ENCODE measurements around the gene KRT20.

KRT20 gene

DNA sequence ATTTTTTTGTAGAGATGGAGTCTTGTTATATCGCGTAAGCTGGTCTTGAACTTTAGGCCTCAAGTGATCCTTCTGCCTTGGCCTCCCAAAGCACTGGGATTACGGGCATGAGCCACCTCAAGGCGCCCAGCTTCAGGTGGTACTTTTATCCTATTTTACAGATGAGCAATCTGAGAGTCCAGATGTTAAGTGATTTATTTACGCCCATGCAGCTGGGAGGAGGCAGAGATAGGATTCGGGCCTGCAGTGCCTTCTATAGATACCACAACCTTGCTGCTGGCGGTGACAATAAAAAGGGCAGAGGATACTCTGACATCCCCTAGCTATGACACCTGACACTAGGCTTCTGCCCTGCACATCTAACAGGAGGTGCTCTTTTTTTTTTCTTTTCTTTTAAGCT lies 13.7 kb downstream of the KRT20 start:
- H3K27me3 ChIP-seq (replicated peaks; ENCODE audit: insufficient read depth, low read length), result no peaks in the 10 kb centered on the region
- no peaks in the 10 kb centered on the region for H3K36me3 ChIP-seq (replicated peaks; ENCODE audit: insufficient read depth, low read length)
- no peak overlapping the region for H3K4me2 ChIP-seq (ENCODE audit: low read depth, low read length)
- no peaks in the 10 kb centered on the region for H3K79me2 ChIP-seq (ENCODE audit: low read length)
- H3K9ac ChIP-seq (ENCODE audit: low read length), result no peak overlapping the region
- no peak overlapping the region for H2AFZ ChIP-seq (ENCODE audit: low read length)
- no peak overlapping the region for H3K4me3 ChIP-seq (ENCODE audit: low read length)
- no peaks in the 10 kb centered on the region for H3K9me2 ChIP-seq (replicated peaks; ENCODE audit: insufficient read depth, low read length)
- no peaks in the 10 kb centered on the region for H3K4me1 ChIP-seq (ENCODE audit: low read length)
- no peak for DNase-seq
- no peaks in the 10 kb centered on the region for H3K9me3 ChIP-seq (replicated peaks; ENCODE audit: insufficient read depth, low read length)
- TF ChIP-seq EZH2 (optimal IDR thresholded peaks at IDR 0.05; ENCODE audit: low read depth, low read length), result no peak
- no peak for TF ChIP-seq EZH2phosphoT487 (IDR thresholded peaks at IDR 0.05; ENCODE audit: low read length)
- TF ChIP-seq CTCF (IDR thresholded peaks at IDR 0.05; ENCODE audit: low read length), result no peak
- H4K20me1 ChIP-seq (ENCODE audit: insufficient read depth, low read length), result no peaks in the 10 kb centered on the region
- H3F3A ChIP-seq (ENCODE audit: insufficient read depth, low read length), result no peaks in the 10 kb centered on the region
- H3K27ac ChIP-seq (ENCODE audit: low read length), result no peak overlapping the region

- no peak for DNase-seq
- Histone ChIP-seq H3K27me3 (replicated peaks; ENCODE audit: insufficient read depth, low read length) (no peaks in the 10 kb centered on the region), H3K4me2 (ENCODE audit: low read depth, low read length) (no peak overlapping the region)
Measured at GRCh38 chr17:40870136-40870535, 14.9 kb downstream of the KRT20 start.

DNA sequence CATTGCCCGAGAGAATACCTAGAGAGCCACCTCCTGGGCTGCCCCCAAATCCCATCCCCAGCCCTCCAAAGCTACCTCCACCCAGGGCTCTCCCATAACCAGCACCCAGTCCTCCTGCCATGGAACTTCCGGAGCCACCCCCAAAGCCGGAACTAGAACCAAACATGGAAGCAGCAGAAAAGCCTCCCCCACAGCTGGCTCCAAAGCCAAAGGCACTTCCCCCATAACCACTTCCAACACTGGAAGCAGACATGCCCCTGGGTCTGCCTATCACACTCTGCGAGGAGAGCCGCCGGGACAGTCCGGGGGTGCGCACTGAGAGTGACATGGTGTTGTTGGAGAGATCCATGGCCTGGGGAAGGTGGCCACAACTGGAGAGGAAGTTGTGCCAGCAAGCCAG lies 18.2 kb downstream of the KRT20 start, which contains the start of gene KRT12:
KRT12 (minus strand) TSS at position 386 of the 400 bp plus-strand sequence; CDS start at position 349, 37 bp downstream.
- H4K20me1 ChIP-seq (ENCODE audit: insufficient read depth, low read length), result no peaks in the 10 kb centered on the region

More at GRCh38 chr17:40870136-40870535, 14.9 kb downstream of the KRT20 start:
- no peak overlapping the region for H3K4me3 ChIP-seq (ENCODE audit: low read length)
- H3K9me2 ChIP-seq (replicated peaks; ENCODE audit: insufficient read depth, low read length), result no peaks in the 10 kb centered on the region
- H3K36me3 ChIP-seq (replicated peaks; ENCODE audit: insufficient read depth, low read length), result no peaks in the 10 kb centered on the region
- no peak for TF ChIP-seq EZH2phosphoT487 (IDR thresholded peaks at IDR 0.05; ENCODE audit: low read length)
- no peak for TF ChIP-seq EZH2 (optimal IDR thresholded peaks at IDR 0.05; ENCODE audit: low read depth, low read length)
- no peak for TF ChIP-seq CTCF (IDR thresholded peaks at IDR 0.05; ENCODE audit: low read length)
- no peak overlapping the region for H3K27ac ChIP-seq (ENCODE audit: low read length)
- H3F3A ChIP-seq (ENCODE audit: insufficient read depth, low read length), result no peaks in the 10 kb centered on the region
- H3K9ac ChIP-seq (ENCODE audit: low read length), result no peak overlapping the region
- no peaks in the 10 kb centered on the region for H4K20me1 ChIP-seq (ENCODE audit: insufficient read depth, low read length)
- H2AFZ ChIP-seq (ENCODE audit: low read length), result no peak overlapping the region
- no peaks in the 10 kb centered on the region for H3K4me1 ChIP-seq (ENCODE audit: low read length)
- H3K79me2 ChIP-seq (ENCODE audit: low read length), result no peaks in the 10 kb centered on the region
- H3K9me3 ChIP-seq (replicated peaks; ENCODE audit: insufficient read depth, low read length), result no peaks in the 10 kb centered on the region

More for the DNA sequence above, 18.2 kb downstream of the KRT20 start, which contains the start of gene KRT12:
- Histone ChIP-seq H3F3A (ENCODE audit: insufficient read depth, low read length) (no peaks in the 10 kb centered on the region), H3K4me3 (ENCODE audit: low read length) (no peak within 1 kb of the TSS), H3K9me3 (replicated peaks; ENCODE audit: insufficient read depth, low read length) (no peaks in the 10 kb centered on the region), H3K79me2 (ENCODE audit: low read length) (no peaks in the 10 kb centered on the region), H3K4me1 (ENCODE audit: low read length) (no peaks in the 10 kb centered on the region), H3K9me2 (replicated peaks; ENCODE audit: insufficient read depth, low read length) (no peaks in the 10 kb centered on the region), H3K27ac (ENCODE audit: low read length) (no peak within 1 kb of the TSS), H3K27me3 (replicated peaks; ENCODE audit: insufficient read depth, low read length) (no peaks in the 10 kb centered on the region), H3K4me2 (ENCODE audit: low read depth, low read length) (no peak within 1 kb of the TSS), H3K9ac (ENCODE audit: low read length) (no peak within 1 kb of the TSS), H3K36me3 (replicated peaks; ENCODE audit: insufficient read depth, low read length) (no peaks in the 10 kb centered on the region), H2AFZ (ENCODE audit: low read length) (no peak within 1 kb of the TSS)
- TF ChIP-seq EZH2phosphoT487 (IDR thresholded peaks at IDR 0.05; ENCODE audit: low read length), result no peak
- TF ChIP-seq CTCF (IDR thresholded peaks at IDR 0.05; ENCODE audit: low read length), result no peak
- no peak for TF ChIP-seq EZH2 (optimal IDR thresholded peaks at IDR 0.05; ENCODE audit: low read depth, low read length)
- no peak for DNase-seq

Data from MM.1S (cell line).